Testis (tissue), 3 donors: ENCODE measurements around the gene ABCB9. TPM values are rescaled to one million over a fixed set of nuclear protein-coding genes. Genes with fewer than 3 reads are reported as not detected.
A peak's percentile ranks its signal among the peaks of the same experiment; 100 is the strongest.

Experiments used
- DNase-seq: peaks from one replicate; pipeline ENCODE4 v3.0.0-alpha.2; 2019
- H3K27ac ChIP-seq, 2 donors: fragments of 200-600 bp; sonication (generic); one replicate each; pipeline ENCODE4 v1.5.1; 2019
- H3K27me3 ChIP-seq: fragments of 200-600 bp; sonication (generic); one replicate; pipeline ENCODE4 v1.5.1; 2019
- H3K36me3 ChIP-seq: fragments of 200-600 bp; sonication (generic); one replicate; pipeline ENCODE4 v1.5.1; 2017; ENCODE audit warnings: low read depth; ENCODE audit errors: missing control alignments
- H3K4me1 ChIP-seq: fragments of 200-600 bp; sonication (generic); one replicate; pipeline ENCODE4 v1.5.1; 2019
- H3K4me3 ChIP-seq, 2 donors: fragments of 200-600 bp; sonication (generic); one replicate each; pipeline ENCODE4 v1.5.1; 2017 to 2019
- H3K9me3 ChIP-seq: fragments of 200-600 bp; sonication (generic); one replicate; pipeline ENCODE4 v1.5.1; 2017
- CTCF ChIP-seq, 3 experiments: fragments of 450-650 bp in 2 of 3; fragments of 200-600 bp in 1 of 3; sonication (generic) in 1 of 3; IDR thresholded peaks; one replicate each; pipeline ENCODE4 v1.5.1; 2016 to 2019; ENCODE audit warnings: antibody characterized with exemption in 3 of 3, mild to moderate bottlenecking in 2 of 3, moderate library complexity in 1 of 3
- POLR2A ChIP-seq: fragments of 450-650 bp; IDR thresholded peaks from one replicate; pipeline ENCODE4 v1.6.1; 2017; ENCODE audit warnings: antibody characterized with exemption, mild to moderate bottlenecking, moderate library complexity
- WGBS, 2 donors: methylation state at CpG; one replicate each; pipeline ENCODE4 v1.1.5; 2018; 5-methylcytosine and 5-hydroxymethylcytosine counted together
- intact Hi-C: fragments of 100-400 bp; cut with DNase I; formaldehyde crosslinking; loops from one replicate; pipeline ENCODE4 v1.15.1; 2023; ENCODE audit warnings: low total_unique reads
- polyA plus RNA-seq: library from polyadenylated mRNA; stranded (reverse); fragments of 350-450 nt; fragmentation: Illumina TruSeq; extraction: RNeasy Lipid Tissue Mini Kit (QIAGEN cat#74804); gene quantifications from one replicate; pipeline ENCODE4 v1.2.3, GENCODE V29; 2014; ENCODE audit warnings: low read depth, low replicate concordance; ENCODE audit not compliant: insufficient read depth
- total RNA-seq, 2 donors: library from RNA; depleted of rRNA; stranded (reverse); fragments of >200 nt; gene quantifications; one replicate each; pipeline ENCODE4 v1.2.3, GENCODE V29; 2016

Gene ABCB9
- total and polyA plus RNA-seq, 3 donors from 2014 or later: 41.6 to 82.8 (median 75.3) TPM

DNA sequence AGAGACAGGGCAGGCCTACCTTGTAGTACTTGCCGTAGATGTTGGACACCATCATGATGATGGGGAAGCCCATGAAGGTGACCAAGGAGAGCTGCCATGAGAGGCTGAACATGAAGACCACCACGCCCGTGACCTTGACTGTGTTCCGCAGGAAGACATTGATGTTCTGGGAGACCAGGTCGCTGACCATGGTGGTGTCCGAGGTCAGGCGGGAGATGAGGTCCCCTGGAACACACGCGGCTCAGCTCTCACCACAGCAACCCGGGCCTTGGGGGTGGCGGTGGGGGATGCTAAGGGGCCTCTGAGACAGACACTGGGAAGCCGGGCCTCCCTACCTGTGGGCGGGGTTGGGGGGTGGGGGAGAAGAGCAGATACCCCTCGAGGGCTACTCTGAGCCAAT, 17.7 kb downstream of the ABCB9 start:
- Histone ChIP-seq H3K4me1 (peaks cover 12% of the 10 kb centered on the region), H3K9me3 (no peaks in the 10 kb centered on the region), H3K36me3 (no peaks in the 10 kb centered on the region), H3K4me3 (no peak overlapping the region), H3K27ac (no peak overlapping the region), H3K27me3 (no peaks in the 10 kb centered on the region)
- WGBS, 2 donors: 88 to 91% methylated on average over 11 to 14 of the region's 14 CpGs
- no peak for TF ChIP-seq CTCF (IDR thresholded peaks at IDR 0.05)
- TF ChIP-seq POLR2A: no peak
- DNase-seq: no peak
- intact Hi-C loops: loop anchor here (5.0 kb wide), 1 partner anchor 86 kb away; no protein-coding TSS in a partner anchor

DNA sequence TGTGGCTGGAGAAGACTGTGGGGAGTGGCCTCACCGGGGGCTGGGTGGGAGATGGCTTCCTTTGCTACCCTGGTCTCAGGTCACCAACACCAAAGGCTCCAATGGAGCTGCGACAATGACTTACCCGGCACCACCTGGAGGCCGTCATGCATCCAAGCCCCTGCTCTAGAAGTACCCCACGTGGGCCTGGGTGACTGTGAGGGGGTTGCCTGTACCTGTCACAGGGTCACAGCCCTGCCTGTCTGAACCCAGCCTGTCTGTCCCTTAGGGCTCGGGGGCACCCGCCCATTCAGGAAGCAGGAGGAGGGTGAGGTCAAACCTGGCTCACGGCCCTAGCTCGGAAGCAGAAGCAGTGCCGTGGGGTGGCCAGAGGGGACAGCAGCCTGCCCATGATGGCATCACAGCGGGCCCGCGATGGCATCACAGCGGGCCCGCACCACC, 18.9 kb downstream of the ABCB9 start:
- peaks cover 21% of the 10 kb centered on the region for H3K4me1 ChIP-seq
- H3K4me3 ChIP-seq: no peak overlapping the region
- 77 to 85% methylated on average over 6 to 15 of the region's 15 CpGs for WGBS, 2 donors
- DNase-seq: no peak
- no peaks in the 10 kb centered on the region for H3K36me3 ChIP-seq
- H3K9me3 ChIP-seq: no peaks in the 10 kb centered on the region
- H3K27ac ChIP-seq: no peak overlapping the region
- H3K27me3 ChIP-seq: no peaks in the 10 kb centered on the region
- intact Hi-C loops: loop anchor here (5.0 kb wide), 1 partner anchor 85 kb away; no protein-coding TSS in a partner anchor
- TF ChIP-seq CTCF (IDR thresholded peaks at IDR 0.05) (no peak), POLR2A (no peak)

GRCh38 chr12:122946690-122947341, 19.4 kb downstream of the ABCB9 start:
- Histone ChIP-seq H3K36me3 (no peaks in the 10 kb centered on the region), H3K27me3 (no peaks in the 10 kb centered on the region), H3K9me3 (no peaks in the 10 kb centered on the region), H3K4me3 (no peak overlapping the region), H3K27ac (peak overlapping the region in 1 of 2 donors; percentile 53), H3K4me1 (peaks cover 21% of the 10 kb centered on the region)
- peak; percentile 63 for DNase-seq
- WGBS, 2 donors: 81 to 82% methylated on average over 5 to 10 of the region's 10 CpGs
- intact Hi-C loops: loop anchor here (5.0 kb wide), 1 partner anchor 85 kb away; no protein-coding TSS in a partner anchor
- no peak for TF ChIP-seq POLR2A
- no peak for TF ChIP-seq CTCF (IDR thresholded peaks at IDR 0.05)

GRCh38 chr12:122944605-122945592, 21.4 kb downstream of the ABCB9 start:
- WGBS, 2 donors: 67 to 78% methylated on average over 5 to 11 of the region's 14 CpGs
- intact Hi-C loops: loop anchor here (5.0 kb wide), 1 partner anchor 83 kb away; no protein-coding TSS in a partner anchor
- peaks cover 18% of the 10 kb centered on the region for H3K4me1 ChIP-seq
- no peaks in the 10 kb centered on the region for H3K36me3 ChIP-seq
- H3K9me3 ChIP-seq: no peaks in the 10 kb centered on the region
- peak overlapping the region; percentile 29 to 61 for H3K27ac ChIP-seq
- peak; percentile 91 for DNase-seq
- TF ChIP-seq CTCF (IDR thresholded peaks at IDR 0.05): no peak
- no peak for TF ChIP-seq POLR2A
- H3K27me3 ChIP-seq: no peaks in the 10 kb centered on the region
- no peak overlapping the region for H3K4me3 ChIP-seq
